Adrenal gland (tissue), 12 donors: Measurements from ENCODE around the gene KCNN4. TPM values are rescaled to one million over a fixed set of nuclear protein-coding genes. Genes with fewer than 3 reads are reported as not detected.

Experiments
- DNase-seq, 7 donors: peaks; one replicate each; pipeline ENCODE4 v3.0.0-alpha.2; 2019 to 2020
- H3K27ac ChIP-seq, 5 donors: fragments of 200-600 bp; sonication (generic) in 4 of 5; 1 replicate in 3 of 5; 2 replicates in 2 of 5; pipeline versions ENCODE4 v1.5.1 to v1.8.0; 2016 to 2020; ENCODE audit warnings: mild to moderate bottlenecking in 1 of 5
- H3K27me3 ChIP-seq: fragments of 200-600 bp; 2 replicates; pipeline ENCODE4 v1.8.0; 2021
- H3K36me3 ChIP-seq, 2 donors: fragments of 200-600 bp; replicated peaks in 1 of 2; 1 replicate in 1 of 2; 2 replicates in 1 of 2; pipeline versions ENCODE4 v1.5.1 to v1.8.0; 2018 to 2022
- H3K4me1 ChIP-seq, 2 donors: fragments of 200-600 bp; replicated peaks in 1 of 2; 1 replicate in 1 of 2; 2 replicates in 1 of 2; pipeline versions ENCODE4 v1.5.1 to v1.8.0; 2018 to 2021
- H3K4me3 ChIP-seq, 4 donors: fragments of 200-600 bp; sonication (generic) in 3 of 4; one replicate each; pipeline ENCODE4 v1.5.1; 2016 to 2018
- H3K9me3 ChIP-seq, 3 donors: fragments of 200-600 bp; sonication (generic) in 1 of 3; replicated peaks in 1 of 3; 1 replicate in 2 of 3; 2 replicates in 1 of 3; pipeline versions ENCODE4 v1.5.1 to v1.8.0; 2016 to 2021
- CTCF ChIP-seq, 6 experiments: fragments of 450-650 bp in 4 of 6; fragments of 200-600 bp in 2 of 6; sonication (generic) in 1 of 6; IDR thresholded peaks; 1 replicate in 5 of 6; 2 replicates in 1 of 6; pipeline versions ENCODE4 v1.5.1 to v1.8.0; 2016 to 2021; ENCODE audit warnings: antibody characterized with exemption in 6 of 6, mild to moderate bottlenecking in 2 of 6, moderate library complexity in 1 of 6
- POLR2A ChIP-seq, 2 donors: fragments of 450-650 bp; IDR thresholded peaks; one replicate each; pipeline ENCODE4 v1.6.1; 2017; ENCODE audit warnings: antibody characterized with exemption in 2 of 2, mild to moderate bottlenecking in 2 of 2, moderate library complexity in 1 of 2
- WGBS, 4 donors: extraction: QIAGEN DNeasy Blood & Tissue Kit in 2 of 4; methylation state at CpG; one replicate each; pipeline versions ENCODE4 v1.1.5 to v1.1.7; 2013 to 2017; 5-methylcytosine and 5-hydroxymethylcytosine counted together
- intact Hi-C, 2 donors: fragments of 100-400 bp; cut with DNase I; formaldehyde crosslinking; loops; one replicate each; pipeline versions ENCODE4 v1.14.1 to v1.15.0; 2022 to 2023
- polyA plus RNA-seq, 3 donors: library from polyadenylated mRNA; stranded (reverse); fragments of 200-250 nt in 2 of 3; fragments of 350-450 nt in 1 of 3; fragmentation: Illumina TruSeq in 1 of 3; extraction: RNeasy Lipid Tissue Mini Kit (QIAGEN cat#74804) in 1 of 3; gene quantifications; one replicate each; pipeline ENCODE4 v1.2.3, GENCODE V29; 2013 to 2014
- total RNA-seq, 9 donors: library from RNA; depleted of rRNA in 4 of 9; stranded (reverse); fragments of >200 nt in 4 of 9; fragments of 120-200 nt in 1 of 9; fragmentation: NEBNext Ultra II Directional in 1 of 9; extraction: Animal tissue kit (Norgen Biotek cat#: 25700) in 1 of 9; gene quantifications; one replicate each; pipeline versions ENCODE4 v1.1.0 to v1.2.4, GENCODE V29; 2013 to 2023
- donor health status: healthy with polysubstance abuse.
- donor health status: Bipolar disorder and iron deficiency.
- donor health status: DM: yes; HTN: yes; CAD: no.
- donor health status: DM: no; HTN: no; CAD: no.
- donor health status: DM: no; HTN: no; CAD: no.
- donor health status: DM: yes; HTN: yes; CAD: no.

The KCNN4 gene
- total and polyA plus RNA-seq, 12 donors: 0.22 to 13.0 (median 0.56) TPM

- intact Hi-C loops: no loop called here
- Histone ChIP-seq H3K4me1 (peaks cover 0 to 7% of the 10 kb centered on the region in 2 donors), H3K9me3 (no peaks in the 10 kb centered on the region), H3K4me3 (no peak within 1 kb of the TSS), H3K36me3 (no peaks in the 10 kb centered on the region), H3K27ac (no peak within 1 kb of the TSS), H3K27me3 (no peaks in the 10 kb centered on the region)
- WGBS, 4 donors: 54 to 70% (median 61%) methylated on average over 8 to 12 of the region's 12 CpGs
- TF ChIP-seq POLR2A (IDR thresholded peaks at IDR 0.05): no peak
- no peak for TF ChIP-seq CTCF (IDR thresholded peaks at IDR 0.05)
- peak in 1 of 7 donors; percentile 23 for DNase-seq
These were observed 21.6 kb upstream of the KCNN4 start, which contains the start of gene LYPD5 for GRCh38 chr19:43802216-43802951. Gene LYPD5 (minus strand): TSS chr19:43802447. CDS start chr19:43802380, 67 bp downstream.

DNA sequence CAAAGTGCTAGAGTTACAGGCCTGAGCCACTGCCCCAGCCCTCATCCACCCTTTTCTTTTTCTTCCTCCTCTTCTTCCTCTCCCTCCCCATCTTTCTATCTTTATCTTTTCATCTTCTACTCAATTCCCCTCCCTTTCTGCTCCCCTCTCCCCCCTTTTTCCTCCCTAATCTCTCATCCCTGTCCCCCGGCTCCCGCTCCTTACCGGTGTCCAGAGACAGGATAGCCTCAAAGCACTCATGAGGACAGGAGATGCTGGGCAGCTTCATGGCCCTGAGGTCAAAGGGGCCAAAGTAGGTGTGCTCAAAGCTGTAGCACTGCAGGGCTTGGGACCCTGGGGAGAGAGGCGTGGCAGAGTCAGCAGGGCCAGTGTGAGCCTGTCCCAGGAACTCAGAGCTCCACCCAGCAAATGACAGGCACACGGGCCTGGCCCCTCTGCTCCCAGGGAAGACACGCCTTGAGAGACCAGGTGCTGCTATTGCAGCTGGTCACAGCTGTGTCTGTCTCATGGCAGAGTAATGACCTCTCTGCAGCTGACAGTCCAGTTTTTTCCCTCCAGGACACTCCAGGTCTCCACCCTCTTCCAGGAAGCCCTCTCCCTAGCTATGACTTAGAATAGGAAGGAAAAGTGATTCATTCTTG lies 18.8 kb upstream of the KCNN4 start:
- no peaks in the 10 kb centered on the region for H3K36me3 ChIP-seq
- intact Hi-C loops: no loop called here
- no peak for TF ChIP-seq POLR2A (IDR thresholded peaks at IDR 0.05)
- TF ChIP-seq CTCF (IDR thresholded peaks at IDR 0.05): no peak
- no peak for DNase-seq
- no peak overlapping the region for H3K4me3 ChIP-seq
- H3K27me3 ChIP-seq: no peaks in the 10 kb centered on the region
- H3K27ac ChIP-seq: no peak overlapping the region
- H3K4me1 ChIP-seq: peaks cover 0 to 7% of the 10 kb centered on the region in 2 donors
- whole genome bisulfite sequencing, 4 donors: 77 to 90% (median 83%) methylated on average over 4 to 6 of the region's 6 CpGs
- no peaks in the 10 kb centered on the region for H3K9me3 ChIP-seq

GRCh38 chr19:43798546-43799409 lies 18.0 kb upstream of the KCNN4 start:
- H3K27me3 ChIP-seq: peaks cover 1% of the 10 kb centered on the region
- no peaks in the 10 kb centered on the region for H3K36me3 ChIP-seq
- H3K27ac ChIP-seq: no peak overlapping the region
- TF ChIP-seq POLR2A (IDR thresholded peaks at IDR 0.05) (no peak), CTCF (IDR thresholded peaks at IDR 0.05) (no peak)
- no peaks in the 10 kb centered on the region for H3K9me3 ChIP-seq
- H3K4me3 ChIP-seq: peak overlapping the region in 2 of 4 donors; percentile 26 to 62
- DNase-seq: peak in 5 of 7 donors; percentile 27 to 53 (median 33)
- H3K4me1 ChIP-seq: peaks cover 0 to 7% of the 10 kb centered on the region in 2 donors
- intact Hi-C loops: no loop called here
- 16 to 32% (median 24%) methylated on average over 34 to 70 of the region's 70 CpGs for WGBS, 4 donors
